Lower leg skin (tissue), 4 donors: ENCODE results near the gene FBXO8. TPM values are rescaled to one million over a fixed set of nuclear protein-coding genes. Genes with fewer than 3 reads are reported as not detected.

Source experiments
- DNase-seq, 2 donors: peaks; one replicate each; pipeline ENCODE4 v3.0.0-alpha.2; 2019; ENCODE audit warnings: low spot score in 2 of 2
- H3K4me3 ChIP-seq: fragments of 200-600 bp; sonication (generic); 2 replicates; pipeline ENCODE4 v1.5.1; 2017; ENCODE audit warnings: mild to moderate bottlenecking, low read depth; ENCODE audit not compliant: poor library complexity, severe bottlenecking
- POLR2A ChIP-seq, 2 donors: fragments of 450-650 bp; IDR thresholded peaks; one replicate each; pipeline ENCODE4 v1.6.1; 2016 to 2017; ENCODE audit warnings: antibody characterized with exemption in 2 of 2, mild to moderate bottlenecking in 1 of 2, moderate library complexity in 1 of 2
- WGBS, 2 donors: methylation state at CpG; one replicate each; pipeline ENCODE4 v1.1.5; 2018; 5-methylcytosine and 5-hydroxymethylcytosine counted together
- intact Hi-C: fragments of 100-400 bp; cut with DNase I; formaldehyde crosslinking; loops from one replicate; pipeline ENCODE4 v1.15.0; 2023; ENCODE audit warnings: low total_unique reads
- total RNA-seq, 4 donors: library from RNA; depleted of rRNA; stranded (reverse); fragments of >200 nt; gene quantifications; one replicate each; pipeline ENCODE4 v1.1.0, GENCODE V29; 2016
- TF ChIP-seq, protein P1 (sequence below), 3 donors: fragments of 450-650 bp; IDR thresholded peaks; one replicate each; pipeline ENCODE4 v1.5.1; 2016; ENCODE audit warnings: antibody characterized with exemption in 3 of 3, mild to moderate bottlenecking in 3 of 3, moderate library complexity in 2 of 3

The FBXO8 gene
- total RNA-seq, 4 donors from 2014 or later: 35.6 to 58.3 (median 47.2) TPM

GRCh38 chr4:174210354-174210753, 73.1 kb downstream of the FBXO8 start:
- WGBS, 2 donors: 77 to 81% methylated on average over 2 of the region's 2 CpGs
- DNase-seq: no peak
- intact Hi-C loops: no loop called here
- TF ChIP-seq, protein P1, sequence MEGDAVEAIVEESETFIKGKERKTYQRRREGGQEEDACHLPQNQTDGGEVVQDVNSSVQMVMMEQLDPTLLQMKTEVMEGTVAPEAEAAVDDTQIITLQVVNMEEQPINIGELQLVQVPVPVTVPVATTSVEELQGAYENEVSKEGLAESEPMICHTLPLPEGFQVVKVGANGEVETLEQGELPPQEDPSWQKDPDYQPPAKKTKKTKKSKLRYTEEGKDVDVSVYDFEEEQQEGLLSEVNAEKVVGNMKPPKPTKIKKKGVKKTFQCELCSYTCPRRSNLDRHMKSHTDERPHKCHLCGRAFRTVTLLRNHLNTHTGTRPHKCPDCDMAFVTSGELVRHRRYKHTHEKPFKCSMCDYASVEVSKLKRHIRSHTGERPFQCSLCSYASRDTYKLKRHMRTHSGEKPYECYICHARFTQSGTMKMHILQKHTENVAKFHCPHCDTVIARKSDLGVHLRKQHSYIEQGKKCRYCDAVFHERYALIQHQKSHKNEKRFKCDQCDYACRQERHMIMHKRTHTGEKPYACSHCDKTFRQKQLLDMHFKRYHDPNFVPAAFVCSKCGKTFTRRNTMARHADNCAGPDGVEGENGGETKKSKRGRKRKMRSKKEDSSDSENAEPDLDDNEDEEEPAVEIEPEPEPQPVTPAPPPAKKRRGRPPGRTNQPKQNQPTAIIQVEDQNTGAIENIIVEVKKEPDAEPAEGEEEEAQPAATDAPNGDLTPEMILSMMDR (IDR thresholded peaks at IDR 0.05): no peak
- TF ChIP-seq POLR2A (IDR thresholded peaks at IDR 0.05): no peak
- no peak overlapping the region for H3K4me3 ChIP-seq

DNA sequence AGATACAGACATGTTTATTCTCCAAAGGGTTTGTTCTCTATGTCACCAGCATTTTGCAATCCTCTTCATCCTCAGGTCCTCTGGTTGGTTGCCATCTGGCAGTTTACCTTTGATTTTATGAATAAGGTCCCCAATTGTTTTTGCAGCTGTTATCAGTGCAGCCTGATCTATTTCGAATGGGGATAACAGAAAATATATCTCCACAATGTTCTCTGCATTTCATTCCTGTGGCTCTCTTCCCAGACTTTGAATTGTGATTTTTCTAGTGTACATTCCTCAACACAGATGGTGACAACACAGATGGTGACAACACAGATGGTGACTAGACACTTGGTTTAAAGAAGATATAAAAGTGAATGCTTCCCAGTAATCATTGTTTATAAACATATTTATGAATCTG, 74.1 kb downstream of the FBXO8 start:
- intact Hi-C loops: no loop called here
- 20 to 21% methylated on average over 1 of the region's 1 CpG for WGBS, 2 donors
- no peak overlapping the region for H3K4me3 ChIP-seq
- no peak for DNase-seq
- TF ChIP-seq, protein P1 (IDR thresholded peaks at IDR 0.05): no peak
- TF ChIP-seq POLR2A (IDR thresholded peaks at IDR 0.05): no peak

DNA sequence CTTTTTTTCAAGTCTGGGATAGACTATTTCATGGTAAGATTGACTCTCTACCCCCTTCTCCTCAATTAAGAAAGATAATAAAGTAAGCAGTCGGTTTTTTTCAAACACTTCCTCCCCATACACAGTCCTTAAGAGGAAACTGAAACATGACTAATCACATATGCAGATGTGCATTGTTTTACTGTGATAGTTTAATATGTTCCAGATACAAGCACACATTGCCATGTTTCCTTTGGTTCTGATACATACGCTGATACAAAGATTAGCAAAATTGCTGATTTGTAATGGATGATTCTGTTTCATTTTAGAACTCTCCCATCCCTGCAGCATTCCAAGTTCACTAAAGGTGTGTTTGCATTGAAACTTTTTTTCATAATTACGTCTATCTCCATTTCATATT, 76.1 kb downstream of the FBXO8 start:
- no peak for TF ChIP-seq POLR2A (IDR thresholded peaks at IDR 0.05)
- TF ChIP-seq, protein P1 (IDR thresholded peaks at IDR 0.05): no peak
- H3K4me3 ChIP-seq: no peak overlapping the region
- 52 to 53% methylated on average over 3 of the region's 3 CpGs for WGBS, 2 donors
- intact Hi-C loops: no loop called here
- no peak for DNase-seq

DNA sequence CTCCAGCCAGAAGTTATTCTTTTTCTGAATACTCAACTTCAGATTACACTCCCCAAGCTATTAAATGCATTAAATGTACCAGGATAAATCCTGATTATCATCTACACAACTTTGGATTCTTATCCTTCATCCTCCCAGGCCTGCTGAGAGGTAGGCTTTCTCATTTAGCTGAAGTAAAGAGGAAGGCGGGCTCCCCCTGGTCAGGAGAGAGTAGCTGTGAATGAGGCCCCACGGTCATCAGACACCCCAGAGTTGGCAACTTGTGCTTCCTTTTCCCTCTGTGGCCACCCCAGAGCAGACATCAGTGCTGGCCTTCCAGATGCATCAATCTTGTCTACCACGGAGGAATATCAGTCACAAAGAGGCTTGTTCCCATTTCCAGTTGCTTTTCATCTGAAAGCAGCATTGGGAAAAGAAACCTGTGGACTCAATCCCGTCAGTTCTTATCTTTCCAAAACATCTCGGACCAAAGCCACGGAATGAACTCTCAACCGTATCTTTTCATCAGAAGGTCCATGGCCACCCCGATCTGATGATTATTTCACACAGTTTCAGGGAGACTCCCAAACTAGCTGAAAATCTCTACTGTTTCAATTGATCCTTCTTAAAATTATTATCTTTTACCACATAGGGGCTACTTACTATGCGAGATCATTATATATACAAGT, 79.2 kb downstream of the FBXO8 start:
- TF ChIP-seq POLR2A (IDR thresholded peaks at IDR 0.05): no peak
- TF ChIP-seq, protein P1 (IDR thresholded peaks at IDR 0.05): no peak
- WGBS, 2 donors: 81 to 86% methylated on average over 9 of the region's 9 CpGs
- intact Hi-C loops: no loop called here
- DNase-seq: no peak
- H3K4me3 ChIP-seq: no peak overlapping the region

GRCh38 chr4:174201871-174202270, 81.6 kb downstream of the FBXO8 start:
- no peak overlapping the region for H3K4me3 ChIP-seq
- intact Hi-C loops: no loop called here
- TF ChIP-seq POLR2A (IDR thresholded peaks at IDR 0.05): no peak
- TF ChIP-seq, protein P1 (IDR thresholded peaks at IDR 0.05): no peak
- DNase-seq: no peak
- WGBS, 2 donors: 69 to 80% methylated on average over 2 of the region's 2 CpGs

GRCh38 chr4:174199735-174200134, 83.7 kb downstream of the FBXO8 start:
- WGBS, 2 donors: 65 to 71% methylated on average over 2 of the region's 2 CpGs
- H3K4me3 ChIP-seq: no peak overlapping the region
- intact Hi-C loops: no loop called here
- TF ChIP-seq, protein P1 (IDR thresholded peaks at IDR 0.05): no peak
- no peak for TF ChIP-seq POLR2A (IDR thresholded peaks at IDR 0.05)
- DNase-seq: no peak
